Activated T-helper 17 cell treated with anti-CD3 and anti-CD28 coated beads, Interleukin-2, amount 50 U/mL, for 72 hours (primary cell): ENCODE data around the gene PRRX2. TPM values are rescaled to one million over a fixed set of nuclear protein-coding genes. Genes with fewer than 3 reads are reported as not detected.

Experiments used
- ATAC-seq: fragments of 150-1000 bp; cut with Tn5 transposase; replicated peaks from 2 replicates; pipeline ENCODE4 v1.10.0; 2021; ENCODE audit warnings: mild to moderate bottlenecking, moderate library complexity
- H3K27ac Mint-ChIP-seq: one replicate; pipeline ENCODE4 v1.8.0; 2022; ENCODE audit warnings: mixed read lengths
- H3K27me3 Mint-ChIP-seq: one replicate; pipeline ENCODE4 v1.8.0; 2022; ENCODE audit warnings: mixed read lengths
- H3K36me3 Mint-ChIP-seq: one replicate; pipeline ENCODE4 v1.8.0; 2022; ENCODE audit warnings: low read depth, mild to moderate bottlenecking, mixed read lengths
- H3K4me1 Mint-ChIP-seq: one replicate; pipeline ENCODE4 v1.8.0; 2022; ENCODE audit warnings: mixed read lengths
- H3K4me3 Mint-ChIP-seq: one replicate; pipeline ENCODE4 v1.8.0; 2022; ENCODE audit warnings: mild to moderate bottlenecking, mixed read lengths
- H3K9me3 Mint-ChIP-seq: one replicate; pipeline ENCODE4 v1.8.0; 2022; ENCODE audit warnings: mixed read lengths
- total RNA-seq, 2 donors: library from RNA; stranded (reverse); gene quantifications; one replicate each; pipeline ENCODE4 v1.2.3, GENCODE V29; 2022

The PRRX2 gene
- total RNA-seq, 2 donors from 2014 or later, result 0.32 TPM; not detected in 1

DNA sequence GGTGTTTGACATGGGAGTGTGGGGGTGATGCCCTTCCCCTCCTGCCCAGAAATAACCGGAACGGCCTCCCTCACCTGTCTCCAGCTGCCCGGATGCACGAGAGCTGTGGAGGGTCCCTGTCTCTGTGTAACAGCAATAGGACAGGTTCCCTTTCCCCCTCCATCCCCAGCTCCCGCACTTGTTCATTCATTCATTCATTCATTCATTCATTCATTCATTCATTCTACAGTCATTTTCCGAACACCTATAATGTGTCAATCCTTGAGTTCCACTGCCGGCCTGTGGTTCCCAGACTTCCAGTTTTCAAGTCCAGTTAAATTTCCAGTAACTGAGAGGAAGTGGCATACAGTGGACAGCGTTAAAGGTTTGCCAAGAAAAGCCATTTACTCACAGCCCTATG is 7.3 kb downstream of the PRRX2 start:
- no peak overlapping the region for H3K27ac Mint-ChIP-seq
- no peak for ATAC-seq
- peaks cover 7% of the 10 kb centered on the region for H3K27me3 Mint-ChIP-seq
- no peak overlapping the region for H3K4me3 Mint-ChIP-seq
- H3K4me1 Mint-ChIP-seq, result no peaks in the 10 kb centered on the region
- no peaks in the 10 kb centered on the region for H3K36me3 Mint-ChIP-seq
- H3K9me3 Mint-ChIP-seq, result no peaks in the 10 kb centered on the region

DNA sequence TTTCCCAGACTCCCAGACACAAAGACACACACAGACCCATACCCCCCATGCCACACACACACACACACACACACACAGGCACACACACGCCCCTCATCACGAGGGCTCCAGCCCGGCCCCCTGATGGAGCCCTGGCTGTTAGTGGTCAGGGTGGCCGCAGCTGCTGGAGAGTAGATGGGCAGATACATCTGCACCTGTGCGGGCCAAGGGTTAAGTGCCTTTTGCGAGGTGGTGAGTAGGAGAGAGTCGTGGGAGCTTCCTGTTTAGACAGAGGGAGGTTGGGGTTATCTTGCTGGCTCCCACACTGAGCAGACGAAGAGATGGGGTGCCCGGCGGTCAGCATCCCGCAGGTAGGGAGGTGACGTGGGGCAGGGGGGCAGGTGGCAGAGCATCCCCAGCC is 8.2 kb downstream of the PRRX2 start:
- Mint-ChIP-seq H3K27me3 (peaks cover 12% of the 10 kb centered on the region), H3K27ac (no peak overlapping the region), H3K9me3 (no peaks in the 10 kb centered on the region), H3K36me3 (no peaks in the 10 kb centered on the region), H3K4me1 (no peaks in the 10 kb centered on the region), H3K4me3 (no peak overlapping the region)
- no peak for ATAC-seq

DNA sequence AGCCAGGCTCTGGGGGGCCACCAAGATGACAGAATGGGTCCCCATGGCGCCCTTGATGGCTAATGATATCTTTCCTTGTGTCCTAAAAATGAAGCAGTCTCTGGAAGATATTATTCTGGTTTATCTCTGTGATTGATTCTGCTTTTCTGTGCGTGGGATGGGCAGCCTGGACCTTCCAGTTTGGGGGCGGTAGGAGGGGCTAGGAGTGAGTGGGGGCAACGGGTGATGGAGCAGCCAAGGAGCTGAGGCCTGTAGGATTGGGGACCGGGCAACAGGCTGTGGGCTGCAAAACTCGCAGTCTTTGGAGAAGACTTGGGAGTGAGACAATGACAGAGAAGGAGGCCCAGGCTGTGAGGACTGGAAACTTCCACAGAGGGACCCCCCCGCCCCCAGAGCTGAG is 8.8 kb downstream of the PRRX2 start:
- ATAC-seq, result no peak
- Mint-ChIP-seq H3K4me1 (no peaks in the 10 kb centered on the region), H3K27me3 (peaks cover 13% of the 10 kb centered on the region), H3K27ac (no peak overlapping the region), H3K36me3 (no peaks in the 10 kb centered on the region), H3K4me3 (no peak overlapping the region), H3K9me3 (no peaks in the 10 kb centered on the region)

DNA sequence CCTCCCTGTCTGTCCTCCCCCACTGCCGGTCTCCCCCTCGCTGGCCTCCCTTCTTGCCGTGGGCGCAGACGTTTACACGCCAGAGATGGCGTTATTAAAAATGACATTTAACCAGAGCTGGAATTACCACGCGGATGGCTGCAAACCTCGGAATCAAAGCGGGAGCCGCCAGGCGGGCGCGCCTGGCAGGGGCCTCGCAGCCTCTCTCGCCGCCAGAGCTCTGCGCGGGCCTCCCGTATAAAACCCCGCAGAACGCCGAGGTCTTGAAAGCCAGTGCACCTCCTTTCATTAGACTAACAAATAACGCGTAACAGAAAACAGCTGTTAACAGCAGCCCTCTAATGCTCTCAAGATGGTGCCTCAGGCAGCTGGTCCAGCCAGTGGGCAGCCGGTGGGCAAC is 10.2 kb downstream of the PRRX2 start:
- no peak overlapping the region for H3K27ac Mint-ChIP-seq
- ATAC-seq, result no peak

DNA sequence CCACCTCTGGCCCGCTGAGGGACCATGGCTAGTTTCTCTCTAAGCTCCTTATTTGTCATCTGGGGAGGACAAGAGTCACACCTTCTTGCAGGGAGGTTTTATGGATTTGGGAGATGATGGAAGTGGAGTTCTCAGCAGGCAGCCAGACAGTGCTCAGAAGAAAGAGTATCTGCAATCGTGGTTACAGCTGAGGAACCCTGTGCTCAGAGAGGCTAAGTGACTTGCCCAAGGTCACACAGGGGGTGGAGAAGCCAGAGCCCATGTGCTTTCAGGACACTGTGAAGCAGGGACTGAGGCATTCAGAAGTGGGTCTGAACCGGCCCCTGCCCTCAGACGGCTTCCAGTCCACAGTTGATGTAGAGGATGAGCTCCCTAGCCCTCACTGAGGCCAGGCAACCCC is 10.8 kb downstream of the PRRX2 start:
- H3K4me3 Mint-ChIP-seq, result no peak overlapping the region
- no peak for ATAC-seq

More for the DNA sequence above, 10.2 kb downstream of the PRRX2 start:
- peaks cover 14% of the 10 kb centered on the region for H3K27me3 Mint-ChIP-seq
- H3K4me3 Mint-ChIP-seq, result no peak overlapping the region
- H3K36me3 Mint-ChIP-seq, result no peaks in the 10 kb centered on the region
- H3K9me3 Mint-ChIP-seq, result no peaks in the 10 kb centered on the region
- no peaks in the 10 kb centered on the region for H3K4me1 Mint-ChIP-seq

DNA sequence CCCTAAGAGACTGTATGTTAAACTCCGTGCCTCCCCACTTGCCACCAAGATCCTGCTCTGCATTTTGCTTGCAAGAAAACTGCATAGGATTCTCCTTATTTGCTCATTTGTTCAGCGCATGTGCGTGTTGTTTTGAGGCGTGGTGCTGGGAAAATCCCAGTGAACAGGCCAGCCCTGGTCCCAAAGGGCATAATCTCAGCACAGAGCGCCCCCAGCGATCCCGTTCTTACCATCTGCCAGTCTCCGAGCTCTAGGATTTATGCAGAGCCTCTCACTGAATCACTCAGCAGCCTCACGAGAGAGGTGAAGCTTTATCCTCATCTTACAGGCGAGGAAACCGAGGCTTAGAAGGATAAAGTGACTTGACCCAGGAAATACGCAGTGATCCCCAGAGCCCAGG is 11.5 kb downstream of the PRRX2 start:
- Mint-ChIP-seq H3K4me3 (no peak overlapping the region), H3K27me3 (peaks cover 16% of the 10 kb centered on the region), H3K36me3 (no peaks in the 10 kb centered on the region), H3K27ac (no peak overlapping the region), H3K4me1 (no peaks in the 10 kb centered on the region), H3K9me3 (no peaks in the 10 kb centered on the region)
- ATAC-seq, result no peak

More for the DNA sequence above, 10.8 kb downstream of the PRRX2 start:
- Mint-ChIP-seq H3K27me3 (peaks cover 16% of the 10 kb centered on the region), H3K36me3 (no peaks in the 10 kb centered on the region), H3K9me3 (no peaks in the 10 kb centered on the region), H3K4me1 (no peaks in the 10 kb centered on the region), H3K27ac (no peak overlapping the region)

DNA sequence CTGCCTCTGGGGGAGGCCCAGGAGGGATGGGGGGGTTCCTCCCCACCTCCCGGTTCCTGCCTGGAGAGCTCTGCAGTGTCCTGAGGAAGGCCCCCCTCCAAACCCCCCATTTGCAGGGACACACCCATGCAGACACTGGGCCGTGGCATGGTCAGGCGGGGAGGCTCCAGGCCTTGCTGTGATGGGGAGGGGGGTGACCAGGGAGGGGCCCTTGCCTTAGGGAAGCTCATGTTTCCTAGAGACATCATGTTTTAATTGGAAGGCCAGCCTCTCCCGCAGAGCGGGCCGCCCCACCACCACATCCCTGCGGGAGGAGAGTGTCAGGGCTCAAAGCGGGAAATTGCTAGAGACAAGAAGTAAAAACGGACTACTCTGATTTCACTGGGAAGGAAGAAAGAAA is 12.0 kb downstream of the PRRX2 start:
- H3K4me3 Mint-ChIP-seq, result no peak overlapping the region
- H3K27ac Mint-ChIP-seq, result no peak overlapping the region
- peaks cover 16% of the 10 kb centered on the region for H3K27me3 Mint-ChIP-seq
- H3K4me1 Mint-ChIP-seq, result no peaks in the 10 kb centered on the region
- H3K36me3 Mint-ChIP-seq, result no peaks in the 10 kb centered on the region
- H3K9me3 Mint-ChIP-seq, result no peaks in the 10 kb centered on the region
- no peak for ATAC-seq

DNA sequence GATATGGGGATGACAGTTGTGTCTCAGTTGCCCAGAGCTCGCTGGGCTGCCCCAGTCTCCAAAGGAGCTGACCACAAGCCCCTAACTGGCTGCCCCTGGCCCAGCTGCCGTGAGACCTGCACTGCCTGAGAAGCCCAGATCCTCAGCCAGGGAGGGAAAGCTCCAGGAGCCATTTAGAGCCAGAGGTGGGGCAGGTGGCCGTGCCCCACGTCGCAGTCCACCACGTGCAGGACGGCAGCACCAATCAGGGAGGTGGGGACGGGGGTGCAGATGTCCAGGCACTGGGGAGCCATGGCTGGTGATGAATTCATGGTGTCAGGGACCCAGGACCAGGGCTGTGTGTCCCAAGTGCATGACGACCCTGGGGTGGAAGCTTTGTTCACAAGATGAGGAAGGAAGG is 13.4 kb downstream of the PRRX2 start:
- H3K4me3 Mint-ChIP-seq, result no peak overlapping the region
- no peak for ATAC-seq
- peaks cover 16% of the 10 kb centered on the region for H3K27me3 Mint-ChIP-seq
- no peaks in the 10 kb centered on the region for H3K4me1 Mint-ChIP-seq
- no peaks in the 10 kb centered on the region for H3K36me3 Mint-ChIP-seq
- H3K9me3 Mint-ChIP-seq, result no peaks in the 10 kb centered on the region
- H3K27ac Mint-ChIP-seq, result no peak overlapping the region

DNA sequence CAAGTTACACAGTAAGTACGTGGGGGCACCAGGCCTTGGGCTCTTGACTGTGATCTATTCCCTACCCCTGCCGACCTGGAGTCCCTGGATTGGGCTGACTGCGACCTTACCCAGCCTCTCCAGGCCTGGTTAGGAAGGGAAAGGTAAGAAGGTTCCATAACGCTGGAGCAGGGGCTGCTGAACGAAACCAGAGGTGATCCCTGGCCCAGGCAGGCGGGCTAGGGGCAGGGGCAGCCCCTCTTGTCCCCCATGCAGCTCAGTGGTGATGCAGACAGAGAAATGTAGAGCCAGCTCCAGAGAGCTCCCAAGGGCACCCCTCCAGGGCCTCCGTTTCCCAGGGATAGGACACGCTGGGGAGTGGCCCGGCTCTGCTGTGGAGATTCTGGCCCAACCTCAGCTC is 14.1 kb downstream of the PRRX2 start:
- Mint-ChIP-seq H3K36me3 (no peaks in the 10 kb centered on the region), H3K27ac (no peak overlapping the region), H3K4me1 (no peaks in the 10 kb centered on the region), H3K27me3 (peaks cover 16% of the 10 kb centered on the region), H3K9me3 (no peaks in the 10 kb centered on the region), H3K4me3 (no peak overlapping the region)
- ATAC-seq, result no peak

DNA sequence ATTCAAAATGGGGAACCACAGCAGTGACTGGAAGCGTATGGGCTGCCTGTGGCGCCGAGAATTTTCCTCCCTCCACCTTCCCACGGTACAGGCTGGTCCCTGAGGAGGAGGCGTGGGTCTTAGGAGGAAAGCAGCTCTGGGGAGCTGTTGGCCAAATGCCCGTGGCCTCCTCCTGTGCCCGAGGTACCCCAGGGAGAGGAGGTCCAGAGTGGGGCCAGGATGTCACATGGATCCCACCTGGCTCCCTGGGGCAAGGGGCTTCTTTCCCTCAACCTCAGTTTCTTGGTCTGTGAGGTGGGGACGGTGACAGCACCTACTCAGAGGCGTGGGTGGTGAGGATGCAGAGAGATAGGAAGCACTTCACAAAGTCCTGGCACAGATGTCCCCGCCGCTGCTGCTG is 16.5 kb downstream of the PRRX2 start:
- no peak overlapping the region for H3K4me3 Mint-ChIP-seq
- no peaks in the 10 kb centered on the region for H3K9me3 Mint-ChIP-seq
- peaks cover 15% of the 10 kb centered on the region for H3K27me3 Mint-ChIP-seq
- H3K27ac Mint-ChIP-seq, result no peak overlapping the region
- no peaks in the 10 kb centered on the region for H3K4me1 Mint-ChIP-seq
- H3K36me3 Mint-ChIP-seq, result no peaks in the 10 kb centered on the region
- ATAC-seq, result no peak

DNA sequence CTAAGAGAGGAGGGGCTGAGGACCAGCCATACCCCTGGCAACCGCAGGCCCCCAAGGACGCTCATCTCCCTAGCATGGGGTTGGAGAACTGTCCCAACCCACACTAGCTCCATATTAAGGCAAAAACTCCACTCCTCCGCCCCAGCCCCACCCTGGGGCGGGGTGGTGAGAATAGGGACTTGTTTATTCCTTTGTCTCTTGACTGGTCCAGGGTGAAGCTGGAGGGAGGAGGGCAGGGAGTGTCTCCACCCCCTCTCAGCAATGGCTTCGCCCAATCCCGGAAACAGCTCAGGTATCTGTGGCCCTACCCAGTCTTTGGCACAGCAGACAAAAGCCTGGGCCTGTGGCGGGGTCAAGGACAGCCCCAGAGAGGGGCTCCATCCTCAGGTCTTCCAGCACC is 16.9 kb downstream of the PRRX2 start:
- Mint-ChIP-seq H3K4me3 (no peak overlapping the region), H3K9me3 (no peaks in the 10 kb centered on the region), H3K36me3 (no peaks in the 10 kb centered on the region), H3K27me3 (peaks cover 12% of the 10 kb centered on the region), H3K27ac (no peak overlapping the region), H3K4me1 (no peaks in the 10 kb centered on the region)
- no peak for ATAC-seq

DNA sequence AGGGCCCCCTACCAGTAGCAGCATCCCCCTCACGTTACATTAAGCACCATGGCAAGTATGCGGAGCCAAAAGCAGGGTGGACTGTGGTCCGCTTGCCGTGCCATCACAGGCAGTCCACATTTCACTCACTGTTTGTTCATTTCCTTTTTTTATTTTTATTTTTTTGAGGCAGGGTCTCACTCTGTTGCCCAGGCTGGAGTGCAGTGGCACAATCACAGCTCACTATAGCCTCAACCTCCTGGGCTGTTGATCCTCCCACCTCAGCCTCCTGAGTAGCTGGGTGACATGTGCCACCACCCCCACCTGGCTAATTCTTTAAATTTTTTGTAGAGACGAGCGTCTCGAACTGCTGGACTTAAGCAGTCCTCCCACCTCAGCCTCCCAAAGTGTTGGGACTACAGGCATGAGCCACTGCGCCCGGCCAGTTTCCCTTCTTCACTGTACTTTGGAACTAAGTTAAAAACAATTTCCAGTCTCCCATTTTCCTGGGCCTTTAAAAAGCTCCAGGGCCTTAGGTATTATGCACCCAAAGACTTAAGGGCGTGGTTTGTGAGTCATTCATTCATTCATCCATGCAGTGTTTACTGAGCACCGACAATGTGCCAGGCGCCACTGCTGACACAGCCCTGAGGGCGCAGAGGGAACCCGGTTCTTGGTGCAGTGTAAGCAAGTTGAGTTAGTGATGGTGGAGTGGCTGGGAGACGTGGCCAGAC is 19.9 kb downstream of the PRRX2 start:
- H3K36me3 Mint-ChIP-seq, result no peaks in the 10 kb centered on the region
- no peaks in the 10 kb centered on the region for H3K9me3 Mint-ChIP-seq
- H3K4me3 Mint-ChIP-seq, result no peak overlapping the region
- H3K27ac Mint-ChIP-seq, result no peak overlapping the region
- ATAC-seq, result no peak
- no peaks in the 10 kb centered on the region for H3K4me1 Mint-ChIP-seq
- H3K27me3 Mint-ChIP-seq, result peaks cover 3% of the 10 kb centered on the region

DNA sequence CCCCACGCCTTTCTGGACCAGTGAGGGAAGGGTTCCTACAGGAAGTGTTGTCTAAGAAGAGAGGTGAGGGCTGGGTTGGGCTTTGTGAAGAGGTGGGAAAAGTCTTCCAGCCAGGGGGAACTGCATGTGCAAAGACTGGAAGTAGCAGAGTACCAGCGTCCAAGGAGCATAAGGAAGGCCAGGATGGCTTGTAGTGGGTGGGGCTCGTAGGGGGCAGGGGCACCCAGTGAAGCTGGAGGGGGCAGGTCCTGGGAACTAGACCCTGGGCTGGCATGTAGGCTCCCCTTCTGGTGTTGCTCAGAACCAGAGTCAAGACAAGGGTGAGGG is 20.4 kb downstream of the PRRX2 start:
- no peaks in the 10 kb centered on the region for H3K4me1 Mint-ChIP-seq
- no peak overlapping the region for H3K4me3 Mint-ChIP-seq
- no peaks in the 10 kb centered on the region for H3K27me3 Mint-ChIP-seq
- no peak overlapping the region for H3K27ac Mint-ChIP-seq
- H3K36me3 Mint-ChIP-seq, result no peaks in the 10 kb centered on the region
- no peaks in the 10 kb centered on the region for H3K9me3 Mint-ChIP-seq
- ATAC-seq, result no peak

DNA sequence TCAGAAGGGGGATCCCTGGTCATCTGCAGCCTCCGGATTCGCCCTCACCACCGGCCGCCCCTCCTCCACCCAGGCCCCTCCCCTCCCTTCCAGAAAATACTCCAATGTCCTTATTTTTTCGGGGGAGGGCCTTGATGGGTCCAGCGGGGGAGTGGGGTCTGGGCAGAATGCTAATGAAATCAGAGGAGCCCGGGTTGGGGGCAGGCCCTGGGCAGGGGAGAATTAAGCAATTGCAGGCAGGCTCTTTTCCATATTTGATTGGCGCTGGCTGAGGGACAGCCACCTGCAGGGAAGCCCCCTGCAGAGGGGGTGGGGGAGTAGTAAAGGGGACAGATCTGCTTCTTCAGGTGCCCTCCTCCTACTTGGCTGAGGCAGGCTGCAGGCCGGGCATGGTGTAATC is 21.3 kb downstream of the PRRX2 start:
- Mint-ChIP-seq H3K4me3 (no peak overlapping the region), H3K36me3 (no peaks in the 10 kb centered on the region), H3K9me3 (no peaks in the 10 kb centered on the region), H3K27me3 (no peaks in the 10 kb centered on the region), H3K27ac (no peak overlapping the region), H3K4me1 (no peaks in the 10 kb centered on the region)
- ATAC-seq, result no peak

DNA sequence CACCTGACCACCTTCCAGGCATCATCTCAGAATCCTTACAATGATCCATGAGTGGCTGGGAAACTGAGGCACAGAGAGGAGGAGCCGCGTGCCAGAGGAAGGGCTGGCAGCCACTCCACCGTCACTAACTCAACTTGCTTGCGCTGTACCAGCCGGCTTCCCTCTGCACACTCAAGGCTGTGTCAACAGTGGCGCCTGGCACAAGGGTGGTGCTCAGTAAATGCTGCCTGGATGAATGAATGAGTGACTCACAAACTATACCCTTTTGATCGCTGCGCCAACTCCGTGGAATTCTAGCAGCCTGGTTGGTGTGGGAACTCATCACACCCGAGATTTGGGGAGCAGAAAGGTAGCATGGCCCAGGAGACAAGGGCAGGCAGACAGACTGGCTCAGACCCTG is 21.9 kb downstream of the PRRX2 start:
- H3K4me3 Mint-ChIP-seq, result no peak overlapping the region
- H3K27ac Mint-ChIP-seq, result no peak overlapping the region
- H3K4me1 Mint-ChIP-seq, result no peaks in the 10 kb centered on the region
- no peaks in the 10 kb centered on the region for H3K27me3 Mint-ChIP-seq
- no peaks in the 10 kb centered on the region for H3K9me3 Mint-ChIP-seq
- no peaks in the 10 kb centered on the region for H3K36me3 Mint-ChIP-seq
- ATAC-seq, result no peak
